Loucy (cell line): ENCODE data around the gene TTYH2.

Experiments
- CTCF ChIP-seq: fragments of 200-600 bp; sonication (generic); conservative IDR thresholded peaks from 2 replicates; pipeline ENCODE4 v1.5.1; 2014; ENCODE audit warnings: mild to moderate bottlenecking, antibody characterized with exemption, low read length
- EZH2phosphoT487 ChIP-seq: fragments of 200-600 bp; IDR thresholded peaks from 2 replicates; pipeline ENCODE4 v1.6.1; 2018; ENCODE audit warnings: antibody characterized with exemption, mild to moderate bottlenecking, moderate library complexity, borderline replicate concordance

DNA sequence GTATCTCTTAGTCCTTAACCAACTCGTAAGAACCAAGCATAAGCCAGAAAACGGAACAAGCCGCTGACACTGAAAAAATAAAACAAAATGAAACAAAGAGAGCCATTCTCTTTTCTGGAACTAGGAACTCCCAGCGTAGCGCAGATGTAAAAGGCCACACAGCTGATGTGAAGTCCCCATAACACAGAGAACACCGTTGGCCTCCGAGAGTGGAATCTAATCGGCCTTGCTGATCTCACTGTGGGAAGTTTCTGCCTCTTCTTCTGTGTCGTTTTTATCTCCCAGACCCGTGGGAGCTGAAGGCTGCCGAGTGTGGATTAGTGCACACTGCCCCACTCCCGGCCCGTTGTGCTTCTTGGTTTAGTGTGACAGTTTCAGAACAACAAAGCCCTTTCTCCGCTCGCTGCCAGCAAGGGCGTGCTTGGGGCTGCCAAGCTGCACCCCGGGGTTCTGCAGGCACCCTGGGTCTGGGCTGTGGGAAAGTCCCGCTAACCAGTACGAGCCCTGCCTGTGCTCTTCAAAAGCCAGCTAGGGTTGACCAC lies 21.7 kb downstream of the TTYH2 start:
- TF ChIP-seq CTCF = no peak
- TF ChIP-seq EZH2phosphoT487 = no peak
